Measurements from ENCODE around the gene HOXD8.

DNA sequence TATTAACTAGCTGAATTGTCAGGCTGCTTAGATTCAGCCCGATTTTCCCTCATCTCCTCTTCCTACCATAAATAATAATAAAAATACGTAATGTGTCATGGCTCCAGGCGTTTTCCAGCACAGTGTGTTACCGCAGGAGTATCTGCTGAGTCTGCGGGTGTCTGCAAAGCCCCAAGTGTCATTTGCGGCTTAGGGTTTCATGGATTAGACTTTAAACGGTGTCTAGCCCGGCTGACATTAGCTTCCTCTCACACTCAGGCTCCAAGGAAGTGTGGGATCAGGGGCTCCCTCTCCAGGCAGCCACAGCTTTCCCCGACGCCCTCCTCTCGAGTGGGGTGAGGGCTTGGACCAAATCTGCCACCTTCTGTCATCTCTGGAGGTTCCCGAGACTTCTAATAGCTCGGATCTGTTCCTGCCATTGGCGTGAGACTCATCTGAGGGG lies 44.9 kb downstream of the HOXD8 start:
- TF ChIP-seq, protein P1, sequence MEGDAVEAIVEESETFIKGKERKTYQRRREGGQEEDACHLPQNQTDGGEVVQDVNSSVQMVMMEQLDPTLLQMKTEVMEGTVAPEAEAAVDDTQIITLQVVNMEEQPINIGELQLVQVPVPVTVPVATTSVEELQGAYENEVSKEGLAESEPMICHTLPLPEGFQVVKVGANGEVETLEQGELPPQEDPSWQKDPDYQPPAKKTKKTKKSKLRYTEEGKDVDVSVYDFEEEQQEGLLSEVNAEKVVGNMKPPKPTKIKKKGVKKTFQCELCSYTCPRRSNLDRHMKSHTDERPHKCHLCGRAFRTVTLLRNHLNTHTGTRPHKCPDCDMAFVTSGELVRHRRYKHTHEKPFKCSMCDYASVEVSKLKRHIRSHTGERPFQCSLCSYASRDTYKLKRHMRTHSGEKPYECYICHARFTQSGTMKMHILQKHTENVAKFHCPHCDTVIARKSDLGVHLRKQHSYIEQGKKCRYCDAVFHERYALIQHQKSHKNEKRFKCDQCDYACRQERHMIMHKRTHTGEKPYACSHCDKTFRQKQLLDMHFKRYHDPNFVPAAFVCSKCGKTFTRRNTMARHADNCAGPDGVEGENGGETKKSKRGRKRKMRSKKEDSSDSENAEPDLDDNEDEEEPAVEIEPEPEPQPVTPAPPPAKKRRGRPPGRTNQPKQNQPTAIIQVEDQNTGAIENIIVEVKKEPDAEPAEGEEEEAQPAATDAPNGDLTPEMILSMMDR (IDR thresholded peaks at IDR 0.05), result no peak
- TF ChIP-seq EP300 (IDR thresholded peaks at IDR 0.05), result no peak
- TF ChIP-seq POLR2A (IDR thresholded peaks at IDR 0.05), result no peak

Measured in ovary (tissue), 3 donors.